Suprapubic skin (tissue), 4 donors: ENCODE results near the gene EMILIN1. TPM values are rescaled to one million over a fixed set of nuclear protein-coding genes. Genes with fewer than 3 reads are reported as not detected.

Experiments
- DNase-seq, 2 donors: peaks; one replicate each; pipeline ENCODE4 v3.0.0-alpha.2; 2019; ENCODE audit warnings: low spot score in 2 of 2
- H3K27ac ChIP-seq: fragments of 200-600 bp; sonication (generic); one replicate; pipeline ENCODE4 v1.5.1; 2019
- H3K27me3 ChIP-seq: fragments of 200-600 bp; sonication (generic); one replicate; pipeline ENCODE4 v1.5.1; 2019
- H3K36me3 ChIP-seq: fragments of 200-600 bp; sonication (generic); one replicate; pipeline ENCODE4 v1.5.1; 2019
- H3K4me1 ChIP-seq: fragments of 200-600 bp; sonication (generic); one replicate; pipeline ENCODE4 v1.5.1; 2019
- H3K4me3 ChIP-seq: fragments of 200-600 bp; sonication (generic); one replicate; pipeline ENCODE4 v1.5.1; 2019; ENCODE audit warnings: mild to moderate bottlenecking
- H3K9me3 ChIP-seq: fragments of 200-600 bp; sonication (generic); one replicate; pipeline ENCODE4 v1.5.1; 2019
- EP300 ChIP-seq: sonication (generic); formaldehyde crosslinking; IDR thresholded peaks from one replicate; pipeline ENCODE4 v1.6.1; 2017; ENCODE audit warnings: antibody characterized with exemption
- POLR2A ChIP-seq, 2 donors: fragments of 450-650 bp; IDR thresholded peaks; one replicate each; pipeline ENCODE4 v1.6.1; 2017; ENCODE audit warnings: antibody characterized with exemption in 2 of 2, mild to moderate bottlenecking in 2 of 2, moderate library complexity in 2 of 2
- POLR2AphosphoS5 ChIP-seq, 3 donors: sonication (generic); formaldehyde crosslinking; IDR thresholded peaks; one replicate each; pipeline ENCODE4 v1.6.1; 2017; ENCODE audit warnings: antibody characterized with exemption in 3 of 3
- WGBS: methylation state at CpG from one replicate; pipeline ENCODE4 v1.1.5; 2018; 5-methylcytosine and 5-hydroxymethylcytosine counted together
- total RNA-seq, 4 donors: library from RNA; depleted of rRNA; stranded (reverse); fragments of >200 nt; gene quantifications; one replicate each; pipeline ENCODE4 v1.1.0, GENCODE V29; 2016
- TF ChIP-seq, protein P1 (sequence below), 2 donors: fragments of 200-600 bp in 1 of 2; fragments of 450-650 bp in 1 of 2; sonication (generic) in 1 of 2; IDR thresholded peaks; one replicate each; pipeline ENCODE4 v1.5.1; 2016 to 2019; ENCODE audit warnings: antibody characterized with exemption in 2 of 2, mild to moderate bottlenecking in 1 of 2, moderate library complexity in 1 of 2

EMILIN1 gene
- total RNA-seq, 4 donors from 2014 or later = 3.0 to 13.8 (median 5.8) TPM

DNA sequence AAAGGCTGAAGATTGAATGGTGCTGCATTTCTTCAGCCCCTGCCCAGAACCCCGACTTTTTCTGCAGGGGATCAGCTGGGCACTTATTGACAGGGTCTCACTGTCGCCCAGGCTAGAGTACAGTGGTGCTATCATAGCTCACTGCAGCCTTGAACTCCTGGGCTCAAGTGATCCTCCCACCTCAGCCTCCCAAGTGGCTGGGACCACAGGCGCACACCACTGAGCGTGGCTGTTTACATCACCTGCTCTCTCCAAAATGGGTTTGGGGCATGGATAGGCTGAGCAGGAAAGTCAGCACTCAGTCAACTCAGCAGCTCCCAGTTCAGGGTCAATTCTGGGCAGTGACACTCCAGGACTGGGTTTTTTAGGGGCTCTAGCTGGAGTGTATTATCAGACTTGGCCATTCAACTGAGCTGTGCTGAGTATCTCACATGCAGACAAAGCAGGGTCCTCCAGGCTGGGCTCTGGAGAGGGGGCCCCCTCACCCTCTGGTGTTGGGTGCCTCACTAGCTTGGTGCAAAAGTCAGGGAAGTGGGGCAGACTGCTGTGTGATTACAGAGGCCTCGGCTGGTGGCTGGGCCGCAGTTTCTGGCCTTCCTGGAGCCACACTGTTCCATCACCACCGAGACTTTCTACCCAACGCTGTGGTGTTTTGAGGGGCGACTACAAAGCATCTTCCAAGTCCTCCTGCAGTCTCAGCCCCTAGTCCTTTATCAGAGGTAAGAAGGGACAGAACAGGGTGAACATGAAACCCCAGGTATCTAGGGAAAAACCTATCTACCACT, 49.7 kb downstream of the EMILIN1 start:
- WGBS = 71% methylated on average over 2 of the region's 9 CpGs
- Histone ChIP-seq H3K9me3 (no peaks in the 10 kb centered on the region), H3K27ac (no peak overlapping the region), H3K4me1 (peaks cover 18% of the 10 kb centered on the region), H3K36me3 (peaks cover 33% of the 10 kb centered on the region), H3K27me3 (no peaks in the 10 kb centered on the region), H3K4me3 (no peak overlapping the region)
- peak in 1 of 2 donors; percentile 26 for DNase-seq
- TF ChIP-seq POLR2A (IDR thresholded peaks at IDR 0.05) = no peak

- TF ChIP-seq POLR2A (IDR thresholded peaks at IDR 0.05) = no peak
- TF ChIP-seq, protein P1, sequence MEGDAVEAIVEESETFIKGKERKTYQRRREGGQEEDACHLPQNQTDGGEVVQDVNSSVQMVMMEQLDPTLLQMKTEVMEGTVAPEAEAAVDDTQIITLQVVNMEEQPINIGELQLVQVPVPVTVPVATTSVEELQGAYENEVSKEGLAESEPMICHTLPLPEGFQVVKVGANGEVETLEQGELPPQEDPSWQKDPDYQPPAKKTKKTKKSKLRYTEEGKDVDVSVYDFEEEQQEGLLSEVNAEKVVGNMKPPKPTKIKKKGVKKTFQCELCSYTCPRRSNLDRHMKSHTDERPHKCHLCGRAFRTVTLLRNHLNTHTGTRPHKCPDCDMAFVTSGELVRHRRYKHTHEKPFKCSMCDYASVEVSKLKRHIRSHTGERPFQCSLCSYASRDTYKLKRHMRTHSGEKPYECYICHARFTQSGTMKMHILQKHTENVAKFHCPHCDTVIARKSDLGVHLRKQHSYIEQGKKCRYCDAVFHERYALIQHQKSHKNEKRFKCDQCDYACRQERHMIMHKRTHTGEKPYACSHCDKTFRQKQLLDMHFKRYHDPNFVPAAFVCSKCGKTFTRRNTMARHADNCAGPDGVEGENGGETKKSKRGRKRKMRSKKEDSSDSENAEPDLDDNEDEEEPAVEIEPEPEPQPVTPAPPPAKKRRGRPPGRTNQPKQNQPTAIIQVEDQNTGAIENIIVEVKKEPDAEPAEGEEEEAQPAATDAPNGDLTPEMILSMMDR (IDR thresholded peaks at IDR 0.05) = no peak
- TF ChIP-seq EP300 = no peak
- TF ChIP-seq POLR2AphosphoS5 (IDR thresholded peaks at IDR 0.05) = no peak
- Histone ChIP-seq H3K27ac (no peak overlapping the region), H3K9me3 (no peaks in the 10 kb centered on the region), H3K27me3 (no peaks in the 10 kb centered on the region), H3K36me3 (peaks cover 33% of the 10 kb centered on the region), H3K4me3 (no peak overlapping the region), H3K4me1 (peaks cover 18% of the 10 kb centered on the region)
- WGBS = 79% methylated on average over 11 of the region's 11 CpGs
- DNase-seq = no peak
Observed at GRCh38 chr2:27128668-27129571, 50.5 kb downstream of the EMILIN1 start.

DNA sequence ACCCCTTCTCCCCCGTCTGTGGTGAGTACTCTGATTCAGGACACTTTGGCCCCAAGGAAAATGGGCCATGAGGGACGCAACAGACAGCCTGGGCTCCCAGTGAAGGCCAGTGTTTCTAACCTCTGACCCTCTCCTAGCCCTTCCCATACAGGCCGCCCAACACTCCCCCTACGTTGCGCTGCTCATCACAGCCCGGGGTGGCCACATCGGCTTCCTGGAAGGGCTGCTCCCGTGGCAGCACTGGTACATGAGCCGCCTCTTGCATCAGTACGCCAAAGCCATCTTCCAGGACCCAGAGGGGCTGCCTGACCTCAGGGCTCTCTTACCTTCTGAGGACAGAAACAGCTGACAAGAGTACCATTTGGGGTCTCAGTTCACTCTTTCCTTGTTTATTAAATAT, 52.0 kb downstream of the EMILIN1 start:
- H3K36me3 ChIP-seq = peaks cover 33% of the 10 kb centered on the region
- no peaks in the 10 kb centered on the region for H3K9me3 ChIP-seq
- 93% methylated on average over 8 of the region's 10 CpGs for WGBS
- TF ChIP-seq EP300 (no peak), POLR2AphosphoS5 (IDR thresholded peaks at IDR 0.05) (no peak), POLR2A (IDR thresholded peaks at IDR 0.05) (no peak)
- TF ChIP-seq, protein P1 (IDR thresholded peaks at IDR 0.05) = no peak
- H3K27ac ChIP-seq = no peak overlapping the region
- H3K27me3 ChIP-seq = no peaks in the 10 kb centered on the region
- DNase-seq = peak in 1 of 2 donors; percentile 51
- peaks cover 22% of the 10 kb centered on the region for H3K4me1 ChIP-seq
- H3K4me3 ChIP-seq = no peak overlapping the region

GRCh38 chr2:27131429-27131828, 53.0 kb downstream of the EMILIN1 start:
- WGBS = 89% methylated on average over 2 of the region's 11 CpGs
- Histone ChIP-seq H3K27ac (no peak overlapping the region), H3K36me3 (peaks cover 33% of the 10 kb centered on the region), H3K4me3 (no peak overlapping the region), H3K4me1 (peaks cover 22% of the 10 kb centered on the region), H3K27me3 (no peaks in the 10 kb centered on the region), H3K9me3 (no peaks in the 10 kb centered on the region)
- no peak for DNase-seq
- no peak for TF ChIP-seq POLR2A (IDR thresholded peaks at IDR 0.05)
- TF ChIP-seq, protein P1 (IDR thresholded peaks at IDR 0.05) = no peak
- no peak for TF ChIP-seq EP300
- TF ChIP-seq POLR2AphosphoS5 (IDR thresholded peaks at IDR 0.05) = no peak

DNA sequence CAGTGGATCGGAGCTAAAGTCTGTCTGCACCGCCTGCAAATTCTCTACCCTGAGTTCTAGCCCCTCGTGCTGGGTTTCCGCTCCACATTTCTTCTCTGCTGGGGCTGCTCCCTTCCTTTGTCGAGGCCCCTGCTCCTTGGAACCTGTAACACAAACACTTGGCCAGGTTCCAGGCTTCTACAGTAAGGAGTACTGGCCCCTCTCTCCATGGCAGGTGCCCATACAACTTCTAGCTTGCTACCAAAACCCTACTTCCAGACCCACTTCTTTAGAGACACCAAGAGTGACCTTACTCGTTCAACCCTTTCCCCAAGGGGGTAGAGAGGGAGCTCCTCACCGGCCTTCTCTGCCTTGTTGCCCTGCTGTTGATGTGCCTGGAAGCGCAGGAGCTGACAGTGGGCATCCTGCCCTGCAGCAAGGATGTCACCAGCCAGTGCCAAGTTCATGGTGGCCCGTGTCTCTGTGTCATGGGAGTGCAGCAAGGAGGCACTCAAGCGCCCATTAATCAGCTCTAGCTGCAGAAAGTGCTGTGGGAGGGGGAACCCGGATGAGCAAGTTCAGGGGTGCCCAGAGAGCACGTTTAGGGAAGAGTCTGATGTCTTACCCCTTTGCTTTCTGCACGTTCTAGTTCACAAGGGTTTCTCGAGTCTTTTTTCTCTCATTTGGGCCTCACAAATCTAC, 54.9 kb downstream of the EMILIN1 start:
- H3K4me1 ChIP-seq = peaks cover 22% of the 10 kb centered on the region
- TF ChIP-seq, protein P1 (IDR thresholded peaks at IDR 0.05) = no peak
- no peak for TF ChIP-seq POLR2AphosphoS5 (IDR thresholded peaks at IDR 0.05)
- no peak for TF ChIP-seq POLR2A (IDR thresholded peaks at IDR 0.05)
- TF ChIP-seq EP300 = no peak
- DNase-seq = no peak
- H3K4me3 ChIP-seq = peak overlapping the region; percentile 88
- no peaks in the 10 kb centered on the region for H3K9me3 ChIP-seq
- no peaks in the 10 kb centered on the region for H3K27me3 ChIP-seq
- WGBS = 34% methylated on average over 13 of the region's 14 CpGs
- H3K36me3 ChIP-seq = peaks cover 33% of the 10 kb centered on the region
- H3K27ac ChIP-seq = no peak overlapping the region
